Occipital lobe (tissue), 2 donors: ENCODE measurements around the gene SLC36A1. TPM values are rescaled to one million over a fixed set of nuclear protein-coding genes. Genes with fewer than 3 reads are reported as not detected.
"Not testable (repeated sequence)": the region's sequence is repeated elsewhere in the genome, so short reads cannot be mapped to it uniquely, and the experiment has no call there.

Experiments
- DNase-seq: peaks from one replicate; lab custom pipeline; 2025; lab: John Stamatoyannopoulos, UW
- total RNA-seq: library from RNA; depleted of rRNA; stranded (reverse); fragments of >200 nt; gene quantifications from one replicate; pipeline ENCODE4 v1.2.3, GENCODE V29; 2014

The SLC36A1 gene
- total RNA-seq, 1 donor from 2014 or later, result 26.0 TPM

GRCh38 chr5:151483176-151483575 lies 35.8 kb downstream of the SLC36A1 start:
- no peak for DNase-seq

GRCh38 chr5:151483647-151484046 lies 36.2 kb downstream of the SLC36A1 start:
- no peak for DNase-seq

- no peak for DNase-seq
Measured at GRCh38 chr5:151487544-151487943, 40.1 kb downstream of the SLC36A1 start.

GRCh38 chr5:151490627-151491026 lies 43.2 kb downstream of the SLC36A1 start:
- DNase-seq, result no peak

GRCh38 chr5:151491062-151491461 lies 43.7 kb downstream of the SLC36A1 start:
- DNase-seq, result no peak

GRCh38 chr5:151492729-151493128 lies 45.3 kb downstream of the SLC36A1 start:
- DNase-seq, result no peak

- DNase-seq, result no peak
Measured at GRCh38 chr5:151493665-151494064, 46.3 kb downstream of the SLC36A1 start.

- no peak for DNase-seq
Measured at GRCh38 chr5:151495320-151495719, 47.9 kb downstream of the SLC36A1 start.

GRCh38 chr5:151496041-151496484 lies 48.7 kb downstream of the SLC36A1 start:
- DNase-seq, result no peak

- DNase-seq, result no peak
Measured at GRCh38 chr5:151497391-151498002, 50.1 kb downstream of the SLC36A1 start.

- DNase-seq, result no peak
Measured at GRCh38 chr5:151498395-151499155, 51.2 kb downstream of the SLC36A1 start.

- DNase-seq, result no peak
Measured at GRCh38 chr5:151499501-151500035, 52.2 kb downstream of the SLC36A1 start.

GRCh38 chr5:151504006-151504405 lies 56.6 kb downstream of the SLC36A1 start:
- DNase-seq, result no peak

GRCh38 chr5:151508308-151508707 lies 60.9 kb downstream of the SLC36A1 start:
- DNase-seq, result not testable (repeated sequence)

GRCh38 chr5:151509231-151509630 lies 61.8 kb downstream of the SLC36A1 start:
- DNase-seq, result no peak

- no peak for DNase-seq
Measured at GRCh38 chr5:151509836-151510235, 62.4 kb downstream of the SLC36A1 start.

GRCh38 chr5:151517122-151517920 lies 69.9 kb downstream of the SLC36A1 start:
- no peak for DNase-seq

- DNase-seq, result no peak
Measured at GRCh38 chr5:151520294-151520693, 72.9 kb downstream of the SLC36A1 start.

GRCh38 chr5:151522226-151522625 lies 74.8 kb downstream of the SLC36A1 start:
- DNase-seq, result no peak

GRCh38 chr5:151523335-151523734 lies 75.9 kb downstream of the SLC36A1 start:
- no peak for DNase-seq

GRCh38 chr5:151528153-151528552 lies 80.8 kb downstream of the SLC36A1 start:
- no peak for DNase-seq

- DNase-seq, result no peak
Measured at GRCh38 chr5:151528996-151529395, 81.6 kb downstream of the SLC36A1 start.
